LNCAP (cell line): ENCODE measurements around the gene ZCWPW1.

Experiments used
- CTCF ChIP-seq: fragments of 450-650 bp; IDR thresholded peaks from 2 replicates; pipeline ENCODE4 v1.5.1; 2017; ENCODE audit warnings: mild to moderate bottlenecking

ZCWPW1 gene

GRCh38 chr7:100430493-100431285 is 2.2 kb upstream of the ZCWPW1 start:
- TF ChIP-seq CTCF, result no peak

- no peak for TF ChIP-seq CTCF
These were observed 1.4 kb upstream of the ZCWPW1 start, which contains the start of gene MEPCE for GRCh38 chr7:100429637-100430492. Gene MEPCE (plus strand): TSS chr7:100429831. CDS start chr7:100430019, 188 bp downstream.

GRCh38 chr7:100428967-100429636 is 599 bp upstream of the ZCWPW1 start:
- no peak for TF ChIP-seq CTCF

GRCh38 chr7:100427762-100428198 is 723 bp downstream of the ZCWPW1 start:
- no peak for TF ChIP-seq CTCF

- TF ChIP-seq CTCF, result no peak
These were observed 2.0 kb downstream of the ZCWPW1 start for GRCh38 chr7:100426516-100426915.

GRCh38 chr7:100425347-100425746 is 3.2 kb downstream of the ZCWPW1 start:
- no peak for TF ChIP-seq CTCF

GRCh38 chr7:100423315-100423714 is 5.2 kb downstream of the ZCWPW1 start:
- no peak for TF ChIP-seq CTCF
